Measurements from ENCODE around the gene EMSY. TPM values are rescaled to one million over a fixed set of nuclear protein-coding genes. Genes with fewer than 3 reads are reported as not detected.

EMSY gene
- total and polyA plus RNA-seq, 2 of the 8 experiments (the other 6 are each of a cell fraction or from before 2014, with no cell fraction given), result 29.6 to 34.6 TPM

DNA sequence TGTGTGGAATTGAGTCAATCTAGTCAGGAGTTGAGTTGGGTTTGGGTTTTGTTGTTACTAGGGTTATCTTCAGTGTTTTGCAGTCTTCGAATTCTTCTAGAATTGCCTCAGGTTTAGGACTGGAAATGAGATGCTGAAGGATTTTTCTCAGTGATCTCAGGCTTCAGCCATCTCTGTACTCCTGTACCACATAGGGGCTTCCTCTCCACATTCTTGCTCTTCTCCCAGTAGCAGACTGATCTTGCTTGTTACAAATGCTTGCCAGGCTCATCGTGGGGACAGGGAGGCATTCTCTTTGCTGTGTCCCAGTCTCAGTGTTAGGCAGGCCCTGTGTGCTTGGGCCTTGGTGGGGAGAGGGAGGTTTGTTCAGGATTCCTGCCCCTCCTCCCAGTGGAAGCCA lies 129.6 kb downstream of the EMSY start (continued):
- TF ChIP-seq, protein P1, sequence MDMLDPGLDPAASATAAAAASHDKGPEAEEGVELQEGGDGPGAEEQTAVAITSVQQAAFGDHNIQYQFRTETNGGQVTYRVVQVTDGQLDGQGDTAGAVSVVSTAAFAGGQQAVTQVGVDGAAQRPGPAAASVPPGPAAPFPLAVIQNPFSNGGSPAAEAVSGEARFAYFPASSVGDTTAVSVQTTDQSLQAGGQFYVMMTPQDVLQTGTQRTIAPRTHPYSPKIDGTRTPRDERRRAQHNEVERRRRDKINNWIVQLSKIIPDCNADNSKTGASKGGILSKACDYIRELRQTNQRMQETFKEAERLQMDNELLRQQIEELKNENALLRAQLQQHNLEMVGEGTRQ (IDR thresholded peaks at IDR 0.05; ENCODE audit: low read length), result no peak
